HepG2 (cell line): ENCODE measurements around the gene TMC2. TPM values are rescaled to one million over a fixed set of nuclear protein-coding genes. Genes with fewer than 3 reads are reported as not detected.

Experiments
- NFYB ChIP-seq: sonication (generic); formaldehyde crosslinking; IDR thresholded peaks from 2 replicates; pipeline ENCODE4 v1.4.0; 2020; ENCODE audit warnings: missing genetic modification reagents
- PCBP1 ChIP-seq: fragments of 200-400 bp; formaldehyde crosslinking; IDR thresholded peaks from 2 replicates; pipeline ENCODE4 v1.6.1; 2017; ENCODE audit warnings: mild to moderate bottlenecking, low read depth, low read length, borderline replicate concordance
- RNF2 ChIP-seq: fragments of 450-650 bp; conservative IDR thresholded peaks from 2 replicates; pipeline ENCODE4 v1.6.1; 2016; ENCODE audit warnings: low read depth
- RORA ChIP-seq: sonication (generic); formaldehyde crosslinking; IDR thresholded peaks from 2 replicates; pipeline ENCODE4 v1.5.0; 2020; ENCODE audit warnings: mild to moderate bottlenecking, missing genetic modification reagents, moderate library complexity
- RXRA ChIP-seq: sonication (generic); formaldehyde crosslinking; IDR thresholded peaks from 2 replicates; pipeline ENCODE4 v1.5.1; 2020; ENCODE audit warnings: missing genetic modification reagents
- SAFB2 ChIP-seq: sonication (generic); formaldehyde crosslinking; IDR thresholded peaks from 2 replicates; pipeline ENCODE4 v1.5.1; 2020; ENCODE audit warnings: missing genetic modification reagents, low read depth, mild to moderate bottlenecking, borderline replicate concordance
- SPEN ChIP-seq: sonication (generic); formaldehyde crosslinking; IDR thresholded peaks from 2 replicates; pipeline ENCODE4 v1.5.1; 2020; ENCODE audit warnings: low read depth, mild to moderate bottlenecking, missing genetic modification reagents
- SRSF9 ChIP-seq: fragments of 200-400 bp; formaldehyde crosslinking; IDR thresholded peaks from 2 replicates; pipeline ENCODE4 v1.6.1; 2018; ENCODE audit warnings: borderline replicate concordance, mild to moderate bottlenecking, low read depth, low read length; ENCODE audit not compliant: insufficient read depth, poor library complexity, severe bottlenecking
- ZFP90 ChIP-seq: sonication (generic); formaldehyde crosslinking; IDR thresholded peaks from 2 replicates; pipeline ENCODE4 v1.8.0; 2022; ENCODE audit warnings: missing genetic modification reagents, mild to moderate bottlenecking, inconsistent platforms, borderline replicate concordance
- ZNF10 ChIP-seq: sonication (generic); formaldehyde crosslinking; IDR thresholded peaks from 2 replicates; pipeline ENCODE4 v1.4.0; 2020; ENCODE audit warnings: mild to moderate bottlenecking, low read depth, missing genetic modification reagents, borderline replicate concordance
- ZNF12 ChIP-seq: sonication (generic); formaldehyde crosslinking; IDR thresholded peaks from 2 replicates; pipeline ENCODE4 v1.5.0; 2020; ENCODE audit warnings: missing genetic modification reagents
- ZNF724P ChIP-seq: sonication (generic); formaldehyde crosslinking; IDR thresholded peaks from 2 replicates; pipeline ENCODE4 v1.8.0; 2022; ENCODE audit warnings: missing genetic modification reagents, borderline replicate concordance
- ZNF891 ChIP-seq: sonication (generic); formaldehyde crosslinking; IDR thresholded peaks from 2 replicates; pipeline ENCODE4 v1.5.0; 2020; ENCODE audit warnings: mild to moderate bottlenecking, missing genetic modification reagents
- polyA plus RNA-seq, 8 experiments: library from polyadenylated mRNA; depleted of rRNA in 3 of 8; stranded (reverse) in 7 of 8; unstranded in 1 of 8; fragments of >200 nt; fragmentation: Illumina TruSeq in 4 of 8; extraction: Trizol in 4 of 8; gene quantifications; 2 replicates each; pipeline versions ENCODE4 v1.2.1 to v1.2.3, GENCODE V29; 2011 to 2016; ENCODE audit warnings: low read depth in 4 of 8, missing spikeins in 1 of 8, mixed read lengths in 1 of 8; ENCODE audit not compliant: insufficient read depth in 1 of 8
- total RNA-seq, 5 experiments: library from RNA; depleted of rRNA; stranded (reverse); fragments of >200 nt; fragmentation: Illumina TruSeq; extraction: Trizol; gene quantifications; 2 replicates each; pipeline ENCODE4 v1.2.3, GENCODE V29; 2016; ENCODE audit warnings: low read depth in 1 of 5
- TF ChIP-seq, protein P1 (sequence below): sonication (generic); formaldehyde crosslinking; IDR thresholded peaks from 2 replicates; pipeline ENCODE4 v1.4.0; 2020; ENCODE audit warnings: missing genetic modification reagents, borderline replicate concordance
- TF ChIP-seq, protein P2 (sequence below): sonication (generic); formaldehyde crosslinking; IDR thresholded peaks from 2 replicates; pipeline ENCODE4 v1.5.1; 2020; ENCODE audit warnings: missing genetic modification reagents, mild to moderate bottlenecking, borderline replicate concordance
- TF ChIP-seq, protein P3 (sequence below): sonication (generic); formaldehyde crosslinking; conservative IDR thresholded peaks from 2 replicates; pipeline ENCODE4 v1.4.0; 2020; ENCODE audit warnings: missing genetic modification reagents
- TF ChIP-seq, protein P4 (sequence below): sonication (generic); formaldehyde crosslinking; IDR thresholded peaks from 2 replicates; pipeline ENCODE4 v1.4.0; 2020; ENCODE audit warnings: missing genetic modification reagents, borderline replicate concordance

TMC2 gene
- total and polyA plus RNA-seq, 2 of the 13 experiments (the other 11 are each of a cell fraction or from before 2014, with no cell fraction given), result not detected

DNA sequence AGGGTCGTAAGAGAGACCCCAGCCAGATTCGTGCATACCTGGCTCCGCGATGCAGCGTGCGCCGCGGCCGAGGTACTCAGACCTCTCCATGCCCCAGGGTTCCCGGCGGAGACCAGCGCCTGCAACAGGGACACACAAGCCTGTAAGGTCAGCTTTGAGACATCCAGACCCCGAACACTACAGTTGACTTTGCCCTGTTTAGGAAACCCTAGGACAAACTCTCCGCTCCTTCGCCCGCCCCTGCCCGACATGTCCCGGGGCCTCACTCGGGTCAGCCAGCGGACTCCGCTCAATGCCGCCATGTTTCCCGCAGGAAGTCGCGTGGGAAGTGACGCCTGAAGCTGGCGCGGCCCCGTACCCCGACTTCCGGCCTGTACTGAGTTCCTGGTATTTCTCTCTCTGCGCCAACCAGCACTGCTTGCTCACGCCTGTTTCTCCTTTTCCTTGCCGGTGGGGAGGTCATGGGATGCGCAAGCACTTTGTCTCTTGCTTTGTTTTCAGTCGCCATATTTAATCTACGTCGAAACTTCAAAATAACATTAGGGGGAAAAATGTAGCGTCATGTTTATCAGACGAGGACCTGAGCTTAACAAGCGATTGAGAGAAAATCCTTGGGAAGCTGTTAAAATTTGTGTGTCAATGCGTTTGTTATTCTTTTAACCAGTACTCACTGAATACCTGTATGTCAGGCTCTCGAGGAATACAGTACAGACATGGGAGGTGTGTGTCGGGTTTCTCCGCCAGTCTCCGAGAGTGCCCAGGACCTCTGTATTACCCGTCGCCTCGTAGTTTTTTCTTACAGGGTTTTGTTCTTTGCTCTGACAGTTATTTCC lies 127.7 kb downstream of the TMC2 start, which contains the start of gene IDH3B (continued):
- TF ChIP-seq, protein P1, sequence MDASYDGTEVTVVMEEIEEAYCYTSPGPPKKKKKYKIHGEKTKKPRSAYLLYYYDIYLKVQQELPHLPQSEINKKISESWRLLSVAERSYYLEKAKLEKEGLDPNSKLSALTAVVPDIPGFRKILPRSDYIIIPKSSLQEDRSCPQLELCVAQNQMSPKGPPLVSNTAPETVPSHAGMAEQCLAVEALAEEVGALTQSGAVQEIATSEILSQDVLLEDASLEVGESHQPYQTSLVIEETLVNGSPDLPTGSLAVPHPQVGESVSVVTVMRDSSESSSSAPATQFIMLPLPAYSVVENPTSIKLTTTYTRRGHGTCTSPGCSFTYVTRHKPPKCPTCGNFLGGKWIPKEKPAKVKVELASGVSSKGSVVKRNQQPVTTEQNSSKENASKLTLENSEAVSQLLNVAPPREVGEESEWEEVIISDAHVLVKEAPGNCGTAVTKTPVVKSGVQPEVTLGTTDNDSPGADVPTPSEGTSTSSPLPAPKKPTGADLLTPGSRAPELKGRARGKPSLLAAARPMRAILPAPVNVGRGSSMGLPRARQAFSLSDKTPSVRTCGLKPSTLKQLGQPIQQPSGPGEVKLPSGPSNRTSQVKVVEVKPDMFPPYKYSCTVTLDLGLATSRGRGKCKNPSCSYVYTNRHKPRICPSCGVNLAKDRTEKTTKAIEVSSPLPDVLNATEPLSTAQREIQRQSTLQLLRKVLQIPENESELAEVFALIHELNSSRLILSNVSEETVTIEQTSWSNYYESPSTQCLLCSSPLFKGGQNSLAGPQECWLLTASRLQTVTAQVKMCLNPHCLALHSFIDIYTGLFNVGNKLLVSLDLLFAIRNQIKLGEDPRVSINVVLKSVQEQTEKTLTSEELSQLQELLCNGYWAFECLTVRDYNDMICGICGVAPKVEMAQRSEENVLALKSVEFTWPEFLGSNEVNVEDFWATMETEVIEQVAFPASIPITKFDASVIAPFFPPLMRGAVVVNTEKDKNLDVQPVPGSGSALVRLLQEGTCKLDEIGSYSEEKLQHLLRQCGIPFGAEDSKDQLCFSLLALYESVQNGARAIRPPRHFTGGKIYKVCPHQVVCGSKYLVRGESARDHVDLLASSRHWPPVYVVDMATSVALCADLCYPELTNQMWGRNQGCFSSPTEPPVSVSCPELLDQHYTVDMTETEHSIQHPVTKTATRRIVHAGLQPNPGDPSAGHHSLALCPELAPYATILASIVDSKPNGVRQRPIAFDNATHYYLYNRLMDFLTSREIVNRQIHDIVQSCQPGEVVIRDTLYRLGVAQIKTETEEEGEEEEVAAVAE (CRISPR knock-in tag), result peak; percentile 95
- TF ChIP-seq RXRA (CRISPR knock-in tag), result peak; percentile 89
- TF ChIP-seq NFYB (CRISPR knock-in tag), result peak; percentile 60; the same call in 1 of the 2 replicates
- TF ChIP-seq RORA (CRISPR knock-in tag), result 0 out of 2 replicates have a peak, but pooled peaks have one; percentile 87
- TF ChIP-seq RNF2, result peak; percentile 84
- TF ChIP-seq ZFP90 (CRISPR knock-in tag), result peak; percentile 85
- no peak for TF ChIP-seq ZNF10
- TF ChIP-seq, protein P2, sequence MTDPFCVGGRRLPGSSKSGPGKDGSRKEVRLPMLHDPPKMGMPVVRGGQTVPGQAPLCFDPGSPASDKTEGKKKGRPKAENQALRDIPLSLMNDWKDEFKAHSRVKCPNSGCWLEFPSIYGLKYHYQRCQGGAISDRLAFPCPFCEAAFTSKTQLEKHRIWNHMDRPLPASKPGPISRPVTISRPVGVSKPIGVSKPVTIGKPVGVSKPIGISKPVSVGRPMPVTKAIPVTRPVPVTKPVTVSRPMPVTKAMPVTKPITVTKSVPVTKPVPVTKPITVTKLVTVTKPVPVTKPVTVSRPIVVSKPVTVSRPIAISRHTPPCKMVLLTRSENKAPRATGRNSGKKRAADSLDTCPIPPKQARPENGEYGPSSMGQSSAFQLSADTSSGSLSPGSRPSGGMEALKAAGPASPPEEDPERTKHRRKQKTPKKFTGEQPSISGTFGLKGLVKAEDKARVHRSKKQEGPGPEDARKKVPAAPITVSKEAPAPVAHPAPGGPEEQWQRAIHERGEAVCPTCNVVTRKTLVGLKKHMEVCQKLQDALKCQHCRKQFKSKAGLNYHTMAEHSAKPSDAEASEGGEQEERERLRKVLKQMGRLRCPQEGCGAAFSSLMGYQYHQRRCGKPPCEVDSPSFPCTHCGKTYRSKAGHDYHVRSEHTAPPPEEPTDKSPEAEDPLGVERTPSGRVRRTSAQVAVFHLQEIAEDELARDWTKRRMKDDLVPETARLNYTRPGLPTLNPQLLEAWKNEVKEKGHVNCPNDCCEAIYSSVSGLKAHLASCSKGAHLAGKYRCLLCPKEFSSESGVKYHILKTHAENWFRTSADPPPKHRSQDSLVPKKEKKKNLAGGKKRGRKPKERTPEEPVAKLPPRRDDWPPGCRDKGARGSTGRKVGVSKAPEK (CRISPR knock-in tag), result no peak
- peak; percentile 100 for TF ChIP-seq SPEN (CRISPR knock-in tag)
- peak; percentile 91; the same call in 1 of the 2 replicates for TF ChIP-seq ZNF724P
- TF ChIP-seq, protein P3, sequence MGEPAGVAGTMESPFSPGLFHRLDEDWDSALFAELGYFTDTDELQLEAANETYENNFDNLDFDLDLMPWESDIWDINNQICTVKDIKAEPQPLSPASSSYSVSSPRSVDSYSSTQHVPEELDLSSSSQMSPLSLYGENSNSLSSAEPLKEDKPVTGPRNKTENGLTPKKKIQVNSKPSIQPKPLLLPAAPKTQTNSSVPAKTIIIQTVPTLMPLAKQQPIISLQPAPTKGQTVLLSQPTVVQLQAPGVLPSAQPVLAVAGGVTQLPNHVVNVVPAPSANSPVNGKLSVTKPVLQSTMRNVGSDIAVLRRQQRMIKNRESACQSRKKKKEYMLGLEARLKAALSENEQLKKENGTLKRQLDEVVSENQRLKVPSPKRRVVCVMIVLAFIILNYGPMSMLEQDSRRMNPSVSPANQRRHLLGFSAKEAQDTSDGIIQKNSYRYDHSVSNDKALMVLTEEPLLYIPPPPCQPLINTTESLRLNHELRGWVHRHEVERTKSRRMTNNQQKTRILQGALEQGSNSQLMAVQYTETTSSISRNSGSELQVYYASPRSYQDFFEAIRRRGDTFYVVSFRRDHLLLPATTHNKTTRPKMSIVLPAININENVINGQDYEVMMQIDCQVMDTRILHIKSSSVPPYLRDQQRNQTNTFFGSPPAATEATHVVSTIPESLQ (CRISPR knock-in tag), result 0 out of 2 replicates have a peak, but pooled peaks have one; percentile 52
- peak; percentile 81; the same call in 1 of the 2 replicates for TF ChIP-seq SAFB2 (CRISPR knock-in tag)
- TF ChIP-seq, protein P4, sequence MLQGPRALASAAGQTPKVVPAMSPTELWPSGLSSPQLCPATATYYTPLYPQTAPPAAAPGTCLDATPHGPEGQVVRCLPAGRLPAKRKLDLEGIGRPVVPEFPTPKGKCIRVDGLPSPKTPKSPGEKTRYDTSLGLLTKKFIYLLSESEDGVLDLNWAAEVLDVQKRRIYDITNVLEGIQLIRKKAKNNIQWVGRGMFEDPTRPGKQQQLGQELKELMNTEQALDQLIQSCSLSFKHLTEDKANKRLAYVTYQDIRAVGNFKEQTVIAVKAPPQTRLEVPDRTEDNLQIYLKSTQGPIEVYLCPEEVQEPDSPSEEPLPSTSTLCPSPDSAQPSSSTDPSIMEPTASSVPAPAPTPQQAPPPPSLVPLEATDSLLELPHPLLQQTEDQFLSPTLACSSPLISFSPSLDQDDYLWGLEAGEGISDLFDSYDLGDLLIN (CRISPR knock-in tag), result peak; percentile 78; the same call in 1 of the 2 replicates
- TF ChIP-seq PCBP1, result peak; percentile 83; the same call in 1 of the 2 replicates
- no peak for TF ChIP-seq SRSF9
- peak; percentile 82 for TF ChIP-seq ZNF12
- peak; percentile 89 for TF ChIP-seq ZNF891 (CRISPR knock-in tag)
